GM21390 (cell line): ENCODE measurements around the gene SLC12A7.
"Not testable (repeated sequence)": the region's sequence is repeated elsewhere in the genome, so short reads cannot be mapped to it uniquely, and the experiment has no call there.

Experiments used
- ATAC-seq: cut with Tn5 transposase; IDR thresholded peaks from one replicate; pipeline ENCODE4 v1.9.1; 2021; ENCODE audit not compliant: unreplicated experiment

The SLC12A7 gene

DNA sequence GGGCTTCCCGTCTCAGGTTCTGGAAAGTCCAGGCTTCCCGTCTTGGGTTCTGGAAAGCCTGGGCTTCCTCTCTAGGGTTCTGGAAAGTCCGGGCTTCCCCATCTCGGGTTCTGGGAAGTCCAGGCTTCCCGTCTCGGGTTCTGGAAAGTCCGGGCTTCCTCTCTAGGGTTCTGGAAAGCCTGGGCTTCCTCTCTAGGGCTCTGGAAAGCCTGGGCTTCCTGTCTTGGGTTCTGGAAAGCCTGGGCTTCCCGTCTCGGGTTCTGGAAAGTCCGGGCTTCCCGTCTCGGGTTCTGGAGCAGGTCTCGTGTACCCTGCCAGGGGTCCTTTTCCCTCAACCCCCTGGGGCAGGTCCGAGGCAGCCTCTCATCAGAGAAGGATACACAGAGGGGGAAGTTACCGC is 28.8 kb downstream of the SLC12A7 start:
- not testable (repeated sequence) for ATAC-seq

DNA sequence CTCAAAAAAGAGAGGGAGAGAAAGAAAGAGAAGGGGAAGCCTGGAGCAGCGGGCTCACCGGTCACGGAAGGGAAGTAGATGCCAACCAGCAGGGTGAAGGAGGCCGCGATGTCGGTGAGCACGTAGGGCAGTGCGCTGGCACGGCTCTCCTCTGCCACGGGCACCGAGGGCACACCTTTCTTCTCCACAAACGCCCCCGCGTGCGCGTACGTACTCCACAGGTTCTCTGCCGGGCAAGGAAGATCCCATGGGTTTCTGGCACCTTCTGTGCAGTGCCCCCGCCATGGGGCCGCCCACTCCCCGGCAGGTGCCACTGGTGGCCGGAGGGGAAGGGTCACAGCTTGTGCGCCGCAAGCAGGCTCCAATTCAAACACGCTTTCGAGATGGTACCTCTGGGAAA is 30.3 kb downstream of the SLC12A7 start:
- ATAC-seq: no peak

DNA sequence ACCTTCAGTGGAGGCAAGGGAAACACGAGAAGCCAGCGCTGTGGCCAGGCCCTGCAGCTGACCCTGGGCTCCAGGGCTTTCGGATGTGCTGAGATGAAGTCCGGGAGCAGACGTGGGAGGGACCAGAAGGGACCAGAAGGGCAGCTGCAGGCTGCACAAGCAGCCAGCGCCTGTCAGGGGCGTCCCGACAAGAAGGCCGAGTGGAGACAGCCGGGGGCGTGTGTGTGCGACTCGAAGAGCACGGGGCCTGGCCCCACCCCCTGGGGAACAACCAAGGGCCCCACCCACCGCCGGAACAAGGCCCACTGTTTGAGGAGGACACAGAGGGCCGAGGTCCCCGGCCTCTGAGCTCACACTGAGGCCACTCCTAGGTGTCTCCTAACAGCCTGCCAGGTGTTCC is 31.4 kb downstream of the SLC12A7 start:
- ATAC-seq: no peak

DNA sequence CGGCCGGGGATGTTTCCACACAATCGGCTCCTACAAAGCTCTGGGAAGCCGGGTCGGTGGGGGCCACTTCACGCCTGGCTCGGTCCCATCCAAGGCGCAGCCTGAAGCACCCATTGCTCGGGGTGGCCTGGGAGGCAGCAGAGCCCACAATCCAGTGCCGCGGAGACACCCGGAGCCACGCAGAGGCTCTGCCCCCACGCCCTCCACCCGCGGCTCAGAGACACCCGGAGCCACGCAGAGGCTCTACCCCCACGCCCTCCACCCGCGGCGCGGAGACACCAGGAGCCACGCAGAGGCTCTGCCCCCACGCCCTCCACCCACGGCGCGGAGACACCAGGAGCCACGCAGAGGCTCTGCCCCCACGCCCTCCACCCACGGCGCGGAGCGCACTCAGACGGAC is 31.9 kb downstream of the SLC12A7 start:
- ATAC-seq: no peak

- ATAC-seq: no peak
Measured at GRCh38 chr5:1079486-1079885, 32.4 kb downstream of the SLC12A7 start.

- no peak for ATAC-seq
Measured at GRCh38 chr5:1078851-1079250, 33.0 kb downstream of the SLC12A7 start.

- no peak for ATAC-seq
Measured at GRCh38 chr5:1078206-1078605, 33.7 kb downstream of the SLC12A7 start.

DNA sequence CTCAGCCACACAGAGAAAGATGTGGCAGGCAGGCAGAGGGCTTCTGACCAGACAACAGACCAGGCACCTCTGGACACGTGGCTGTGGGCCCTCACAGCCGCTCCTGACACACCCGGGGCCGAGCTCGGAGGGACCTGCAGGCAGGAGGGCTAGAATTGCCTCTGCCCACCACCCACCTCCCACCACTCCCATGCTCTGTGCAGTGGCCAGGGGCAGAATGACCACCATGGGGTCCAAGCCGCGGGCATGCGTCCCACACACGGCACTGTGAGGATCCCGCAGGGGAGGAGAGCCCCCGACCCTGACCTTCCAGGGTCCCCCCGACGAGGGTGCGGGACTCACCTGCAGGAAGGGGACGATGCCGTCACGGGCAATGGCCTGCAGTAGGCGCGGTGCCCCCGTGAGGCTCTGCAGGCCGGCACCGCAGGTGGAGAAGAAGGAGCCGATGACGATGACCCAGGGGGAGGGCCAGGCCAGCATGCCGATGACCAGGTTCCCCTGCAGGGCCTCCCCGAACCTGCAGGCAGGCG is 34.3 kb downstream of the SLC12A7 start:
- ATAC-seq: no peak

- ATAC-seq: no peak
Measured at GRCh38 chr5:1077026-1077425, 34.8 kb downstream of the SLC12A7 start.

- ATAC-seq: no peak
Measured at GRCh38 chr5:1076406-1076805, 35.5 kb downstream of the SLC12A7 start.

DNA sequence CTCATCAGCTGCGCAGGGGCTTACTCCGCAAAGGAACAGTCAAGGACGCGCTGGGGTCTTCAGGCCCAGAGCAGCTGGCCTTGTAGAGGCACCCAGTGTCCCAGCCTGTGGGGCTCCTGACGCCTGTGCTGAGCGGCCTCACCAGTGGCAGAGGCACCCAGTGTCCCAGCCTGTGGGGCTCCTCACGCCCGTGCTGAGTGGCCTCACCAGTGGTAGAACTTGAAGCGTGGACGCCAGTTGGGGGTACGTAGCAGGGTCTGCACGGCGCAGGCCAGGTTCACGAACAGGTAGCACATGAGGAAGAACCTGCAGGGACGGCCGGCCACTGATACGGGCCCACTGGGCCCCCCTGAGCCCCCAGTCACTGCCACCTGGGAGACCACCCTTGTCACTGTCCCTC is 35.9 kb downstream of the SLC12A7 start:
- no peak for ATAC-seq

GRCh38 chr5:1075555-1075881 is 36.3 kb downstream of the SLC12A7 start:
- ATAC-seq: no peak

- no peak for ATAC-seq
Measured at GRCh38 chr5:1074816-1075554, 36.9 kb downstream of the SLC12A7 start.

DNA sequence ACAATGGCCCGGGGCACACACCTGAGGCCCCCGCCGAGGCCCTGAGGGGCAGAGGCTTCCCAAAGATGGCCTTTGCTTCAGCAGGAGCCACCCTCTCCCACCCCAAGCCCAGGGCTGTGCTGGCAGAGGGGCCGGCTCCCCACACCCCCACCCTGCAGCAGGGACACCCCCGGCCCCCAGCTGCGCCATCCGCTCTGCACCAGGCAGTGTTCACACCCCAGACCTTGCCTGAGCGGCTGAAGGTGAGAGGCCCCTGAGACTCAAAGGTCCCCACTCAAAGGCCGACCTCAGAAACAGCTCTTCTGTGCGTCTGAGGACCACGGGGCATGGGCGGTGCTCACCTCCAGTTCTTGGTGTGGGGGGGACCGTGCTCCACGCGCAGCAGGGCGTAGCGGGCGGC is 37.6 kb downstream of the SLC12A7 start:
- no peak for ATAC-seq

DNA sequence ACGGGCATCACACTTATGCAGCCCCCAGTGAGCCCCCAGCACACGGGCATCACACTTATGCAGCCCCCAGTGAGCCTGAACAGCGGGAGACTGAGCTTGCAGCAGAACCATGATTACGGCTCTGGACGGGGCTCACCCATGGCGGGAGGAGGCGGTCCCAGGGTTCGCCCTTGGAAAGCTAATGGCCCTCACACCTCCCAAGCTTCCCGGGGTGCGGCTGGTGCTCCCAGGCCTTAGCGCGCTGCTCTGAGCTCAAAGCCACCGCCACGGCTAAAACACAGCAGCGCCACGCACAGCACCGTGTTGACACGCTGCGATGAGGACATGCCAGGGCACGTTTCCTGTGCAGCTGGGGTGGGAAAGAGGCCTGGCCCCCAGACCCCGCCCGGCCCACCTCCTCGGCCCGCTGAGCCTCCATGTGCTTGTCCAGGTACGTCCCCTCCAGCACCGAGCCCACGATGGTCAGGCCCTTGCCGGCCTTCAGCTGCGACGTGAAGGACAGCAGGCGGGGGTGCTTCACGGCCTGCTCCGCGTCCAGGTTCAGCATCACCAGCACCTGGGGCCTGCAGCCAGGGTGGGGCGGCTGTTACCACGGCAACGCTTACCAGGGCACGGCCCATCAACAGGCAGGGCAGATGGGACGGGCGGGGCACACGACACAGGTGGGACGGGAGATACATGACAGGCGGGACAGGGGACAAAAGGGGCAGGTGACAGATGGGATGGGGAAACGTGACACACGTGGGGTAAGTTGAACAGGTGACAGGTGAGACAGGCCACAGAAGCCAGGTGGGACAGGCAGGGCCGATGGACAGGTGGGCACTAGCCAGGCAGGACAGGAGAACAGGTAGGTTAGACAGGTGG is 38.4 kb downstream of the SLC12A7 start:
- ATAC-seq: no peak

- ATAC-seq: no peak
Measured at GRCh38 chr5:1069720-1070088, 42.2 kb downstream of the SLC12A7 start.

- no peak for ATAC-seq
Measured at GRCh38 chr5:1068895-1069719, 42.8 kb downstream of the SLC12A7 start.

DNA sequence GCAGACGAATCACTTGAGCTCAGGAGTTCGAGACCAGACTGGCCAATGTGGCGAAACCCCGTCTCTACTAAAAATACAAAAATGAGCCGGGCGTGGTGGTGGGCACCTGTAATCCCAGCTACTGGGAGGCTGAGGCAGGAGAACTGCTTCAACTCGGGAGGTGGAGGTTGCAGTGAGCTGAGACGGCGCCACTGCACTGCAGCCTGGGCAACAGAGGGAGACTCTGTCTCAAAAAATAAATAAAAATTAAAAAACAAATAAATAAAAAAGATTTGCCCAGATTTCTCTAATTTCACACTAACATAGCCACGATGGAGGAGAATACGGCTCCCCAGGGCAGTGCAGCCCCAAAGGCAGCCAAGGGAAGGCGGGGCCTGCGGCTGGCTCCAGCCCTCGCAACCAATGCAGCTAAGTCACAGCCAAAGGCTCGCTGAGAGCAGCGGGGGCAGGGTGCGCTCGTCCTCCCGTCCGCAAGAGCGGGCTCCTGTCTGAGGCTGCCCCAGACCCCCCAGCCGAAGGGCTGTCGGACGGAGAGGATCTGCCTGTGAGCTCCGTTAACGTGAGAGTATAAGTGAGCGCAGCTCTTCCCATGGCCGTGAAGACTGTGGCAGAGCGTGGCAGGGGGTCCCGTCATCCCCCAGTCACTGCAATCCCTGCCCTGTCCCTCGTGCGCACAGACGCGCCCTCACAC is 43.5 kb downstream of the SLC12A7 start:
- ATAC-seq: no peak

DNA sequence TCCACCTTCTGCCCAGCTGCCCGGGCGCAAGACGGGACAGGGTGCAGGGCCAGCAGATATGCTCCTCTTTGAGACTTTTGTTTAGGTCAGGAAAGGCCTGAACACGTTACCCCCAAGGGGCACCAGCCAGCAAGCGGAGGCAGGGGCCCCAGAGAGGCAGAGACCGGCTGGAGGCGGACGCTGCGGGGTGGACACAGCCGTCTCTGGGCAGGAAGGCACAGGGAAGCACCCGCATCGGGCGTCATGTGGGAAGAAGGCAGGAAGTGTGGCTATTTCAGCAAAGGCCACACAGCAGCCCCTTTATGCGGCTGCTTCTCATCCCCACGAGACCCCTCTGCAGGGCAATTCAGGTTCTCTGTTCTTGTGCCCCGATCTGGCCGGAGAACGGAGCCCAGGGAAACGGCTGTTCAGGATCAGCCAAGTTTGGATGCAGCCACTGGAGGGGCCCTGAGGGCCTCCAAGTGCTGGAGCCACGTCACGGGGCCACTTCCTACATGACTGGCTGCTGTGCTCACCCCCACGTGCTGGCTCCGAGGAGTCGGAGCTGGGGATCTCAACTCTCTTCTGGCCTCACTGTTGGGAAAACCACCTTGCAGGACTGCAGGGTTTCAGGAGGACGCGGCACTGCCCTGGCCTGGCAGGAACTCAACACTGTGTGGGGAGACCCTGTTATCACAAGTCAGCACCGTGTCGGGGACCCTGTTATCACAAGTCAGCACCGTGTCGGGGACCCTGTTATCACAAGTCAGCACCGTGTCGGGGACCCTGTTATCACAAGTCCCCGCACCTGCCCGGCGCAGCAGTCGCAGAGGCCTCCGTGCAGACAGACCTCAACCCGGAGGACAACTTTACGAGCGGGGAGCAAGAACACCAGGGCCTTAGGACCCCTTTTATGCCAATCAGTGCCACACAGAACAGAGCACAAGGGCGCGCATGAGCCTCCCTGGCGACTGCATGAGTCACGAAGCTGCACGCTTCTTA is 44.4 kb downstream of the SLC12A7 start:
- no peak for ATAC-seq

GRCh38 chr5:1066676-1067075 is 45.2 kb downstream of the SLC12A7 start:
- no peak for ATAC-seq
